CD14-positive monocyte (primary cell): ENCODE measurements around the gene RAB40C. TPM values are rescaled to one million over a fixed set of nuclear protein-coding genes. Genes with fewer than 3 reads are reported as not detected.

Experiments
- DNase-seq, 3 donors: peaks; one replicate each; pipeline ENCODE4 v3.0.0-alpha.2; 2011 to 2022
- H2AFZ ChIP-seq: 2 replicates; pipeline ENCODE4 v1.6.0; 2012; ENCODE audit warnings: mild to moderate bottlenecking, low read depth, low read length, inconsistent platforms; ENCODE audit not compliant: insufficient read depth, poor library complexity, severe bottlenecking
- H3K27ac ChIP-seq, 2 donors: 1 replicate in 1 of 2; 2 replicates in 1 of 2; pipeline ENCODE4 v1.5.1; 2012 to 2013; ENCODE audit warnings: low read length in 2 of 2, control low read depth in 1 of 2, inconsistent platforms in 1 of 2, low read depth in 1 of 2, mild to moderate bottlenecking in 1 of 2
- H3K27me3 ChIP-seq, 2 donors: one replicate each; pipeline versions ENCODE4 v1.6.0 to v1.6.1; 2011 to 2013; ENCODE audit warnings: low read length in 2 of 2; ENCODE audit not compliant: control insufficient read depth in 2 of 2, insufficient read depth in 2 of 2
- H3K36me3 ChIP-seq, 2 donors: replicated peaks in 1 of 2; 1 replicate in 1 of 2; 2 replicates in 1 of 2; pipeline versions ENCODE4 v1.5.1 to v1.6.1; 2012 to 2013; ENCODE audit warnings: low read length in 2 of 2, control low read depth in 1 of 2, inconsistent platforms in 1 of 2, mild to moderate bottlenecking in 1 of 2; ENCODE audit not compliant: insufficient read depth in 2 of 2, control insufficient read depth in 1 of 2
- H3K4me1 ChIP-seq, 2 donors: 1 replicate in 1 of 2; 2 replicates in 1 of 2; pipeline versions ENCODE4 v1.5.1 to v1.6.1; 2012 to 2013; ENCODE audit warnings: low read length in 2 of 2, control low read depth in 1 of 2, inconsistent platforms in 1 of 2, mild to moderate bottlenecking in 1 of 2, moderate library complexity in 1 of 2; ENCODE audit not compliant: insufficient read depth in 2 of 2, control insufficient read depth in 1 of 2
- H3K4me2 ChIP-seq: replicated peaks from 2 replicates; pipeline ENCODE3; 2012; ENCODE audit warnings: low read length, moderate library complexity, mild to moderate bottlenecking; ENCODE audit not compliant: poor library complexity, severe bottlenecking; ENCODE audit errors: extremely low read depth
- H3K4me3 ChIP-seq, 3 experiments: fragments of 200-600 bp in 1 of 3; sonication (generic) in 1 of 3; replicated peaks in 1 of 3; 1 replicate in 2 of 3; 2 replicates in 1 of 3; pipeline ENCODE4 v1.5.1; 2011 to 2013; ENCODE audit warnings: low read length in 3 of 3, mild to moderate bottlenecking in 3 of 3, control low read depth in 2 of 3, low read depth in 2 of 3, inconsistent platforms in 1 of 3, moderate library complexity in 1 of 3
- H3K79me2 ChIP-seq: 2 replicates; pipeline ENCODE4 v1.6.0; 2012; ENCODE audit warnings: mild to moderate bottlenecking, control low read depth, inconsistent platforms, low read length, moderate library complexity; ENCODE audit not compliant: insufficient read depth
- H3K9ac ChIP-seq: 2 replicates; pipeline ENCODE4 v1.6.0; 2017; ENCODE audit warnings: low read length, mild to moderate bottlenecking; ENCODE audit not compliant: insufficient read depth, poor library complexity, severe bottlenecking
- H3K9me3 ChIP-seq, 2 donors: replicated peaks in 1 of 2; 1 replicate in 1 of 2; 2 replicates in 1 of 2; pipeline versions ENCODE4 v1.5.1 to v1.6.1; 2012 to 2013; ENCODE audit warnings: low read length in 2 of 2, control low read depth in 1 of 2; ENCODE audit not compliant: control insufficient read depth in 1 of 2, insufficient read depth in 1 of 2
- H4K20me1 ChIP-seq: 2 replicates; pipeline ENCODE4 v1.6.0; 2012; ENCODE audit warnings: mild to moderate bottlenecking, low read length, control low read depth, moderate library complexity; ENCODE audit not compliant: insufficient read depth
- H3K27ac Mint-ChIP-seq, 7 donors: one replicate each; pipeline ENCODE4 v1.8.0; 2020; ENCODE audit warnings: mild to moderate bottlenecking in 7 of 7, mixed read lengths in 7 of 7, moderate library complexity in 6 of 7, inconsistent platforms in 2 of 7
- H3K27me3 Mint-ChIP-seq, 3 donors: one replicate each; pipeline ENCODE4 v1.8.0; 2021 to 2022; ENCODE audit warnings: low read depth in 3 of 3, mild to moderate bottlenecking in 3 of 3, mixed read lengths in 3 of 3, moderate library complexity in 3 of 3, inconsistent platforms in 1 of 3
- H3K36me3 Mint-ChIP-seq, 2 donors: one replicate each; pipeline ENCODE4 v1.8.0; 2020; ENCODE audit warnings: mixed read lengths in 2 of 2, inconsistent platforms in 1 of 2, mild to moderate bottlenecking in 1 of 2
- H3K4me1 Mint-ChIP-seq: one replicate; pipeline ENCODE4 v1.8.0; 2020; ENCODE audit warnings: mild to moderate bottlenecking, mixed read lengths
- H3K4me3 Mint-ChIP-seq, 2 donors: one replicate each; pipeline ENCODE4 v1.8.0; 2020; ENCODE audit warnings: mild to moderate bottlenecking in 2 of 2, mixed read lengths in 2 of 2, moderate library complexity in 1 of 2
- H3K9me3 Mint-ChIP-seq, 7 donors: one replicate each; pipeline ENCODE4 v1.8.0; 2020 to 2022; ENCODE audit warnings: mixed read lengths in 7 of 7, mild to moderate bottlenecking in 6 of 7, moderate library complexity in 6 of 7, inconsistent platforms in 2 of 7
- WGBS: methylation state at CpG from one replicate; pipeline ENCODE4 v1.1.5; 2013; ENCODE audit warnings: missing lambda C conversion rate; ENCODE audit not compliant: insufficient coverage; 5-methylcytosine and 5-hydroxymethylcytosine counted together
- intact Hi-C, 2 donors: fragments of 100-400 bp; cut with micrococcal nuclease; formaldehyde crosslinking; loops; one replicate each; pipeline versions ENCODE4 v1.15.0 to v1.15.1; 2023
- polyA plus RNA-seq, 3 donors: library from polyadenylated mRNA; depleted of rRNA in 1 of 3; unstranded in 2 of 3; stranded (reverse) in 1 of 3; fragments of 300-500 nt in 2 of 3; fragments of >200 nt in 1 of 3; fragmentation: Illumina TruSeq in 2 of 3; gene quantifications; 1 replicate in 2 of 3; 2 replicates in 1 of 3; pipeline ENCODE4 v1.2.3, GENCODE V29; 2012 to 2021
- TF ChIP-seq, protein P1 (sequence below): fragments of 200-600 bp; IDR thresholded peaks from one replicate; pipeline ENCODE4 v1.8.0; 2022; ENCODE audit warnings: antibody characterized with exemption, mild to moderate bottlenecking

The RAB40C gene
- polyA plus RNA-seq, 3 donors = 10.0 to 22.6 (median 10.9) TPM

DNA sequence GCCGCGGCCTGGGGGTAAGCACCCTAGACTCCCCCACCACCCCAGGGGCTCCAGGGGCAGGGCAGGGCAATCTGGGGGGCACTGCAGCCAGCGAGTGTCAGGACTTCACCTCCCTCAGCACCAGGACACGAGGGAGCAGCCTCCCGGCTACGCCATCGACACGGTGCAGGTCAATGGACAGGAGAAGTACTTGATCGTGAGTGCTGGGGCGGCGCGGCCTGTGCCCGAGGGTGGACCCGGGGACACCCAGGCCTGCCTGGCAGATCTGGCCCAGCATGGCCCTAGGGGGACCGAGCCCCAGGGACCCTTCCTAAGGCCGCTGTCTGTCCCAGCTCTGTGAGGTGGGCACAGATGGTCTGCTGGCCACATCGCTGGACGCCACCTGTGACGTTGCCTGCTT is 82.5 kb downstream of the RAB40C start:
- Histone ChIP-seq H3K4me1 (peaks cover 22 to 29% of the 10 kb centered on the region in 2 donors), H2AFZ (no peak overlapping the region), H3K9ac (no peak overlapping the region), H3K4me3 (no peak overlapping the region), H3K4me2 (no peak overlapping the region), H3K36me3 (peaks cover 48 to 50% of the 10 kb centered on the region in 2 donors), H3K79me2 (peaks cover 20% of the 10 kb centered on the region), H3K27me3 (peaks cover 3 to 27% of the 10 kb centered on the region in 2 donors), H3K27ac (no peak overlapping the region), H3K9me3 (no peaks in the 10 kb centered on the region), H4K20me1 (peaks cover 60% of the 10 kb centered on the region)
- Mint-ChIP-seq H3K9me3 (peaks cover 0 to 5% (median 0%) of the 10 kb centered on the region in 7 donors), H3K4me3 (no peak overlapping the region), H3K27ac (no peak overlapping the region), H3K27me3 (peaks cover 20 to 31% (median 23%) of the 10 kb centered on the region in 3 donors), H3K36me3 (peaks cover 30 to 47% of the 10 kb centered on the region in 2 donors), H3K4me1 (peaks cover 17% of the 10 kb centered on the region)
- intact Hi-C loops = no loop called here
- WGBS = over 99% methylated on average over 15 of the region's 19 CpGs
- no peak for DNase-seq
- TF ChIP-seq, protein P1, sequence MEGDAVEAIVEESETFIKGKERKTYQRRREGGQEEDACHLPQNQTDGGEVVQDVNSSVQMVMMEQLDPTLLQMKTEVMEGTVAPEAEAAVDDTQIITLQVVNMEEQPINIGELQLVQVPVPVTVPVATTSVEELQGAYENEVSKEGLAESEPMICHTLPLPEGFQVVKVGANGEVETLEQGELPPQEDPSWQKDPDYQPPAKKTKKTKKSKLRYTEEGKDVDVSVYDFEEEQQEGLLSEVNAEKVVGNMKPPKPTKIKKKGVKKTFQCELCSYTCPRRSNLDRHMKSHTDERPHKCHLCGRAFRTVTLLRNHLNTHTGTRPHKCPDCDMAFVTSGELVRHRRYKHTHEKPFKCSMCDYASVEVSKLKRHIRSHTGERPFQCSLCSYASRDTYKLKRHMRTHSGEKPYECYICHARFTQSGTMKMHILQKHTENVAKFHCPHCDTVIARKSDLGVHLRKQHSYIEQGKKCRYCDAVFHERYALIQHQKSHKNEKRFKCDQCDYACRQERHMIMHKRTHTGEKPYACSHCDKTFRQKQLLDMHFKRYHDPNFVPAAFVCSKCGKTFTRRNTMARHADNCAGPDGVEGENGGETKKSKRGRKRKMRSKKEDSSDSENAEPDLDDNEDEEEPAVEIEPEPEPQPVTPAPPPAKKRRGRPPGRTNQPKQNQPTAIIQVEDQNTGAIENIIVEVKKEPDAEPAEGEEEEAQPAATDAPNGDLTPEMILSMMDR = no peak

DNA sequence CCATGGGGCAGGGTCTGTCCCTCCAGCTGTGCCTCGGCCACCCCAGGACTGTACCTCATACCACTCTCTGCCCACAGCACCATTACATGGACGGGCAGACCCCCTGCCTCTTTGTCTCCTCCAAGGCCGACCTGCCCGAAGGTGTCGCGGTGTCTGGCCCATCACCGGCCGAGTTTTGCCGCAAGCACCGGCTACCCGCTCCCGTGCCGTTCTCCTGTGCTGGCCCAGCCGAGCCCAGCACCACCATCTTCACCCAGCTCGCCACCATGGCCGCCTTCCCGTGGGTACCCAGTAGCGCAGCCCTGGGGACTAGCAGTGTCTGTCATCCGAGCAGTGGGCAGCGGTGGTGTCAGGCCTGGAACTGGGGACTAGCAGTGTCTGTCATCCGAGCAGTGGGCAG is 83.0 kb downstream of the RAB40C start:
- Mint-ChIP-seq H3K4me3 (no peak overlapping the region), H3K4me1 (peaks cover 15% of the 10 kb centered on the region), H3K9me3 (peaks cover 0 to 5% (median 0%) of the 10 kb centered on the region in 7 donors), H3K27me3 (peaks cover 20 to 32% (median 23%) of the 10 kb centered on the region in 3 donors), H3K36me3 (peaks cover 30 to 47% of the 10 kb centered on the region in 2 donors), H3K27ac (no peak overlapping the region)
- Histone ChIP-seq H3K9ac (no peak overlapping the region), H3K27ac (no peak overlapping the region), H3K4me3 (no peak overlapping the region), H3K4me2 (no peak overlapping the region), H3K9me3 (no peaks in the 10 kb centered on the region), H3K79me2 (peaks cover 20% of the 10 kb centered on the region), H4K20me1 (peaks cover 60% of the 10 kb centered on the region), H3K27me3 (peaks cover 3 to 30% of the 10 kb centered on the region in 2 donors), H3K36me3 (peaks cover 48 to 50% of the 10 kb centered on the region in 2 donors), H2AFZ (no peak overlapping the region), H3K4me1 (peaks cover 18 to 25% of the 10 kb centered on the region in 2 donors)
- DNase-seq = no peak
- TF ChIP-seq, protein P1 = no peak
- intact Hi-C loops = no loop called here
- WGBS = 97% methylated on average over 21 of the region's 21 CpGs
